Loucy (cell line): ENCODE data around the gene DOCK10.

Experiments
- H2AFZ ChIP-seq: fragments of 200-600 bp; sonication (generic); 2 replicates; pipeline ENCODE4 v1.6.0; 2016; ENCODE audit warnings: antibody characterized with exemption, mild to moderate bottlenecking, low read length, moderate library complexity
- H3F3A ChIP-seq: fragments of 200-600 bp; 2 replicates; pipeline ENCODE4 v1.6.0; 2016; ENCODE audit warnings: antibody characterized with exemption, low read depth, mild to moderate bottlenecking
- H3K27me3 ChIP-seq: fragments of 200-600 bp; sonication (generic); 2 replicates; pipeline ENCODE4 v1.6.1; 2014; ENCODE audit warnings: low read length, mild to moderate bottlenecking; ENCODE audit not compliant: insufficient read depth, poor library complexity, severe bottlenecking
- H3K36me3 ChIP-seq: fragments of 200-600 bp; sonication (generic); 2 replicates; pipeline ENCODE4 v1.6.1; 2016; ENCODE audit warnings: low read length; ENCODE audit not compliant: insufficient read depth
- H3K4me1 ChIP-seq: fragments of 200-600 bp; sonication (generic); 2 replicates; pipeline ENCODE4 v1.5.1; 2014; ENCODE audit warnings: low read length, mild to moderate bottlenecking; ENCODE audit not compliant: insufficient read depth, poor library complexity, severe bottlenecking
- H3K4me2 ChIP-seq: fragments of 200-600 bp; sonication (generic); 2 replicates; pipeline ENCODE4 v1.6.0; 2014; ENCODE audit warnings: antibody characterized with exemption, low read length, low read depth, mild to moderate bottlenecking; ENCODE audit not compliant: poor library complexity, severe bottlenecking
- H3K4me3 ChIP-seq: fragments of 200-600 bp; sonication (generic); 2 replicates; pipeline ENCODE4 v1.5.1; 2014; ENCODE audit warnings: low read length, mild to moderate bottlenecking, mixed read lengths; ENCODE audit not compliant: poor library complexity, severe bottlenecking
- H3K79me2 ChIP-seq: fragments of 200-600 bp; sonication (generic); 2 replicates; pipeline ENCODE4 v1.6.1; 2014; ENCODE audit warnings: low read length; ENCODE audit not compliant: insufficient read depth
- H3K9ac ChIP-seq: fragments of 200-600 bp; sonication (generic); 2 replicates; pipeline ENCODE4 v1.6.0; 2014; ENCODE audit warnings: mild to moderate bottlenecking, low read depth, low read length, moderate library complexity; ENCODE audit not compliant: poor library complexity, severe bottlenecking
- H3K9me2 ChIP-seq: fragments of 200-600 bp; sonication (generic); replicated peaks from 2 replicates; pipeline ENCODE4 v1.6.1; 2016; ENCODE audit warnings: low read depth, low read length, mixed read lengths
- H3K9me3 ChIP-seq: fragments of 200-600 bp; sonication (generic); 2 replicates; pipeline ENCODE4 v1.6.1; 2014; ENCODE audit warnings: mild to moderate bottlenecking, antibody characterized with exemption, low read length, low read depth; ENCODE audit not compliant: insufficient read depth
- H4K20me1 ChIP-seq: fragments of 200-600 bp; sonication (generic); 2 replicates; pipeline ENCODE4 v1.6.0; 2014; ENCODE audit warnings: antibody characterized with exemption, low read length, mild to moderate bottlenecking; ENCODE audit not compliant: insufficient read depth, poor library complexity, severe bottlenecking
- CTCF ChIP-seq: fragments of 200-600 bp; sonication (generic); conservative IDR thresholded peaks from 2 replicates; pipeline ENCODE4 v1.5.1; 2014; ENCODE audit warnings: mild to moderate bottlenecking, antibody characterized with exemption, low read length
- EZH2phosphoT487 ChIP-seq: fragments of 200-600 bp; IDR thresholded peaks from 2 replicates; pipeline ENCODE4 v1.6.1; 2018; ENCODE audit warnings: antibody characterized with exemption, mild to moderate bottlenecking, moderate library complexity, borderline replicate concordance

DOCK10 gene

GRCh38 chr2:225069966-225070365 is 27.7 kb upstream of the DOCK10 start:
- Histone ChIP-seq H3K79me2 (no peaks in the 10 kb centered on the region), H3K4me1 (peaks cover 7% of the 10 kb centered on the region), H3F3A (no peaks in the 10 kb centered on the region), H3K9me3 (peaks cover 9% of the 10 kb centered on the region; the same call in 1 of the 2 replicates), H3K9me2 (no peaks in the 10 kb centered on the region), H2AFZ (no peak overlapping the region), H4K20me1 (no peaks in the 10 kb centered on the region), H3K9ac (no peak overlapping the region), H3K4me2 (no peak overlapping the region), H3K36me3 (no peaks in the 10 kb centered on the region), H3K4me3 (no peak overlapping the region), H3K27me3 (no peaks in the 10 kb centered on the region)
- no peak for TF ChIP-seq EZH2phosphoT487
- TF ChIP-seq CTCF: no peak

GRCh38 chr2:225069477-225069876 is 27.2 kb upstream of the DOCK10 start:
- Histone ChIP-seq H3K36me3 (no peaks in the 10 kb centered on the region), H3K4me3 (no peak overlapping the region), H3F3A (no peaks in the 10 kb centered on the region; the same call in 1 of the 2 replicates), H3K79me2 (no peaks in the 10 kb centered on the region), H3K4me2 (no peak overlapping the region), H2AFZ (no peak overlapping the region), H3K4me1 (peaks cover 12% of the 10 kb centered on the region), H3K27me3 (no peaks in the 10 kb centered on the region), H3K9me2 (no peaks in the 10 kb centered on the region), H3K9me3 (peaks cover 9% of the 10 kb centered on the region; the same call in 1 of the 2 replicates), H3K9ac (no peak overlapping the region), H4K20me1 (no peaks in the 10 kb centered on the region)
- TF ChIP-seq CTCF: no peak
- TF ChIP-seq EZH2phosphoT487: no peak

GRCh38 chr2:225065882-225066281 is 23.6 kb upstream of the DOCK10 start:
- Histone ChIP-seq H3K36me3 (no peaks in the 10 kb centered on the region), H3K4me3 (no peak overlapping the region), H2AFZ (no peak overlapping the region), H3K4me2 (no peak overlapping the region), H3K9me3 (peaks cover 9% of the 10 kb centered on the region; the same call in 1 of the 2 replicates), H3F3A (no peaks in the 10 kb centered on the region; the same call in 1 of the 2 replicates), H3K9me2 (no peaks in the 10 kb centered on the region), H3K9ac (no peak overlapping the region), H4K20me1 (no peaks in the 10 kb centered on the region), H3K4me1 (peaks cover 23% of the 10 kb centered on the region), H3K79me2 (no peaks in the 10 kb centered on the region), H3K27me3 (no peaks in the 10 kb centered on the region)
- TF ChIP-seq CTCF: no peak
- TF ChIP-seq EZH2phosphoT487: no peak
